ENCODE results near the gene PSENEN.

- peak in 1 of 4 experiments; percentile 18 for TF ChIP-seq CTCF (IDR thresholded peaks at IDR 0.05)
- peak; percentile 93 for TF ChIP-seq POLR2AphosphoS5 (IDR thresholded peaks at IDR 0.05)
- TF ChIP-seq POLR2A (IDR thresholded peaks at IDR 0.05), result peak; percentile 72
Measured at GRCh38 chr19:35757749-35758608, 12.5 kb downstream of the PSENEN start, which contains the start of gene PROSER3.
